ENCODE data around the gene PPFIBP2.

Gene PPFIBP2

GRCh38 chr11:7667460-7667859, 153.7 kb downstream of the PPFIBP2 start:
- DNase-seq (ENCODE audit: low read depth): no peak

- no peak for DNase-seq (ENCODE audit: low read depth)
Observed at GRCh38 chr11:7668464-7668863, 154.7 kb downstream of the PPFIBP2 start.

- DNase-seq (ENCODE audit: low read depth): no peak
Observed at GRCh38 chr11:7668911-7669310, 155.1 kb downstream of the PPFIBP2 start.

GRCh38 chr11:7670641-7671040, 156.8 kb downstream of the PPFIBP2 start:
- DNase-seq (ENCODE audit: low read depth): no peak

- no peak for DNase-seq (ENCODE audit: low read depth)
Observed at GRCh38 chr11:7671347-7672215, 157.8 kb downstream of the PPFIBP2 start.

- no peak for DNase-seq (ENCODE audit: low read depth)
Observed at GRCh38 chr11:7672276-7672959, 158.6 kb downstream of the PPFIBP2 start.

- DNase-seq (ENCODE audit: low read depth): no peak
Observed at GRCh38 chr11:7672960-7673723, 159.3 kb downstream of the PPFIBP2 start, which contains the start of gene CYB5R2. TSS of gene CYB5R2 (minus strand) at chr11:7673500. CDS start at chr11:7672825, 675 bp downstream.

- DNase-seq (ENCODE audit: low read depth): no peak
Observed at GRCh38 chr11:7673724-7674434, 160.1 kb downstream of the PPFIBP2 start.

- no peak for DNase-seq (ENCODE audit: low read depth)
Observed at GRCh38 chr11:7675631-7676030, 161.8 kb downstream of the PPFIBP2 start.

- DNase-seq (ENCODE audit: low read depth): no peak
Observed at GRCh38 chr11:7677071-7677470, 163.3 kb downstream of the PPFIBP2 start.

GRCh38 chr11:7677796-7678201, 164.0 kb downstream of the PPFIBP2 start:
- no peak for DNase-seq (ENCODE audit: low read depth)

- DNase-seq (ENCODE audit: low read depth): no peak
Observed at GRCh38 chr11:7683571-7683970, 169.8 kb downstream of the PPFIBP2 start.

- DNase-seq (ENCODE audit: low read depth): no peak
Observed at GRCh38 chr11:7686761-7687160, 173.0 kb downstream of the PPFIBP2 start.

GRCh38 chr11:7687386-7687785, 173.6 kb downstream of the PPFIBP2 start:
- DNase-seq (ENCODE audit: low read depth): no peak

- no peak for DNase-seq (ENCODE audit: low read depth)
Observed at GRCh38 chr11:7688238-7688826, 174.5 kb downstream of the PPFIBP2 start.

- DNase-seq (ENCODE audit: low read depth): no peak
Observed at GRCh38 chr11:7689239-7689638, 175.4 kb downstream of the PPFIBP2 start.

- DNase-seq (ENCODE audit: low read depth): no peak
Observed at GRCh38 chr11:7690648-7691047, 176.8 kb downstream of the PPFIBP2 start.

GRCh38 chr11:7691759-7692350, 178.1 kb downstream of the PPFIBP2 start:
- no peak for DNase-seq (ENCODE audit: low read depth)

- DNase-seq (ENCODE audit: low read depth): no peak
Observed at GRCh38 chr11:7692426-7692825, 178.6 kb downstream of the PPFIBP2 start.

GRCh38 chr11:7694235-7694634, 180.4 kb downstream of the PPFIBP2 start:
- no peak for DNase-seq (ENCODE audit: low read depth)

- DNase-seq (ENCODE audit: low read depth): no peak
Observed at GRCh38 chr11:7696424-7696823, 182.6 kb downstream of the PPFIBP2 start.
